Erythroblast (primary cell): ENCODE data around the gene IMP4.
A peak's percentile ranks its signal among the peaks of the same experiment; 100 is the strongest.

Experiments used
- DNase-seq, 2 experiments: peaks; one replicate each; lab custom pipeline; 2025; lab: John Stamatoyannopoulos, UW
- GATA1 ChIP-seq: IDR thresholded peaks from 2 replicates; pipeline ENCODE4 v1.6.1; 2011; ENCODE audit warnings: low read depth, mild to moderate bottlenecking, control low read depth, low read length, moderate library complexity
- POLR2A ChIP-seq: IDR thresholded peaks from 2 replicates; pipeline ENCODE4 v1.6.1; 2011; ENCODE audit warnings: mild to moderate bottlenecking, low read length

The IMP4 gene

DNA sequence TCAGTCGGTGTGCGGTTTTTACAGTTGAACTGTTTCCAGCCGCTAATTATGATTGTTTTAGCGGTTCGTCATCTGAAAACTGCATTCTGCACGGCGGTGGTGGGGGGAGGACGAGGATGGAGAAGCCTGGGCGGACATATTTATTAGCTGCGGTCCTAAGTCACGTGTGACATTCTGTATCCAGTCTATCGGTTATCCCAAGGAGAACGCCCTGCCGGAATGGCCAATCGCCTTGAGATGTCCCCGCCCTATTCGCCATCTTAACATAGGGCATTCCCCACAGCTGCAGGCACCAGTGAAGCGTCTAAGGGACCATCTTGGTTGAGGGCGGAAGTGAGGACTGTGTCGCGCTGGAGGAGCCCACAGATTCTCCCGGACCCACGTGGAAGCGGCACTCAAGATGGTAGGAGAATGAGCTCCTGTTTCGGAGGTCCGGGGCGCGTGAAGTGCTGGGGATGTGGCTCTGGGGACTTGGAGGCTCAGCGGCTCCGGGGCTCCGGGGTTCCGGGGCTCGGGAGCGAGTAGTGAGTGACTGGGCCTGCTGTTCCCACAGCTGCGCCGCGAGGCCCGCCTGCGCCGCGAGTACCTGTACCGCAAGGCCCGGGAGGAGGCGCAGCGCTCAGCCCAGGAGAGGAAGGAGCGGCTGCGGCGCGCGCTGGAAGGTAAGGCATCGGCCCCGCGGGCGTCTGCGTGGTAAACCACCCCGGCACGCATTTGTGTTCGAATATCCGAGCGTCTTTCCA lies at the start of gene IMP4:
IMP4 (plus strand) TSS at position 365 of the 743 bp plus-strand sequence; CDS start at position 401, 36 bp downstream.
- peak; percentile 78 for TF ChIP-seq POLR2A
- TF ChIP-seq GATA1: no peak
- DNase-seq: peak; percentile 98 to 99

GRCh38 chr2:130300258-130300969 lies 42.3 kb upstream of the IMP4 start:
- no peak for DNase-seq
- TF ChIP-seq GATA1 (no peak), POLR2A (no peak)

GRCh38 chr2:130300970-130301348 lies 41.7 kb upstream of the IMP4 start:
- TF ChIP-seq POLR2A: no peak
- TF ChIP-seq GATA1: no peak
- no peak for DNase-seq

DNA sequence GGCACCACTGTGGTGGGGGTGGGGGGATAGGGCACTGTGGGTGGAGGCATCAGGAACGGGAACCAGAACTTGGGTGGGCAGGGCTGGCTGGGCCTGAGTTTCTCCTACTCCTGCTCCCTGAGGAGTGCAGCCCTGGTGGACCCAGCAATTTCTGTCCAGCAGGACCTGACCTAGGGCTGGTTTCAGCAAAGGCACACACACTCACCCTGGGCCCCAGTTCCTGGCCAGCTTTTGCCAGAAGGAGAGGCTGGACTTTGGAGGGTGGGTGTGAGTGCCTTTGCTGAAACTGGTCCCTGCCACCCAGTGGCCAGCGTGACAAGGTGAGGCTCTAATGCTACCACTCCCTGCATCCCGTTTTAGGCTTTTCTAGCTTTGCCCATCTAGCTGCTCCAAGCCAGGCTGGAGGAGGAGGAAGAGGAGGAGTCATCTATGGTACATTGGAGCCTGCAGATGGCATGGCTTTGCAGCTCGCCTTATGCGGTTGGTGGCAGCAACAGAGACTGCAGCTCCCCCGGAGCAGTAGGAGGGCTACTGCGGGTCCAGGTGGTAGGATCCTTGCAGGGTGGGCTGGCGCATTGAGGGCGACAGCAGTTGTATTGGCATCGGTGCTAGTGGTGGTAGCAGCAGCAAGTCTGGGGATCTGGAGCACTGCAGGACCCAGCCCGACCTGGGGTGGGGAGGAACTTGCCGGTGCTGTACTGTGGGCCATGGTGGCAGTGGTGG lies 40.4 kb upstream of the IMP4 start:
- TF ChIP-seq POLR2A: no peak
- no peak for TF ChIP-seq GATA1
- DNase-seq: no peak

- no peak for TF ChIP-seq POLR2A
- TF ChIP-seq GATA1: no peak
- no peak for DNase-seq
Observed at GRCh38 chr2:130303169-130303568, 39.5 kb upstream of the IMP4 start.

DNA sequence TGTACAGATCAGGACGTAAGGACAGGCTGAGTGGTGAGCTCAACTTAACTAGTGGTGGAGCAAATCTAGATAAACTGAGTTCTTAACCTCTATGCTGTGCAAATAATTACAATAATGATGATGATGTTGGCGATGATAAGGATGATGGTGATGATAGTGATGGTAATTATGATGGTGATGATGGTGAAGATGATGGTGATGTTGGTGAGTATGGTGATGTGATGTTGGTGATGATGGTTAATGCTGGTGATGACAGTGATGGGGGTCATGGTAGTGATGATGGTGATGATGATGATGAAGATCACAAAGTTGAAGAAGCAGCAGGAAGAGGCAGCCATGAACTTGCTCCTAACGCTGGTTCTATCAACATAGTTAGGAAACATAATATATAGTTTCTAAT lies 38.0 kb upstream of the IMP4 start:
- no peak for TF ChIP-seq POLR2A
- TF ChIP-seq GATA1: no peak
- no peak for DNase-seq

GRCh38 chr2:130307850-130308249 lies 34.8 kb upstream of the IMP4 start:
- TF ChIP-seq POLR2A: no peak
- TF ChIP-seq GATA1: no peak
- DNase-seq: no peak

- no peak for DNase-seq
- no peak for TF ChIP-seq POLR2A
- no peak for TF ChIP-seq GATA1
Observed at GRCh38 chr2:130310881-130311280, 31.8 kb upstream of the IMP4 start.

- TF ChIP-seq GATA1: no peak
- TF ChIP-seq POLR2A: no peak
- no peak for DNase-seq
Observed at GRCh38 chr2:130313812-130314334, 28.8 kb upstream of the IMP4 start.

DNA sequence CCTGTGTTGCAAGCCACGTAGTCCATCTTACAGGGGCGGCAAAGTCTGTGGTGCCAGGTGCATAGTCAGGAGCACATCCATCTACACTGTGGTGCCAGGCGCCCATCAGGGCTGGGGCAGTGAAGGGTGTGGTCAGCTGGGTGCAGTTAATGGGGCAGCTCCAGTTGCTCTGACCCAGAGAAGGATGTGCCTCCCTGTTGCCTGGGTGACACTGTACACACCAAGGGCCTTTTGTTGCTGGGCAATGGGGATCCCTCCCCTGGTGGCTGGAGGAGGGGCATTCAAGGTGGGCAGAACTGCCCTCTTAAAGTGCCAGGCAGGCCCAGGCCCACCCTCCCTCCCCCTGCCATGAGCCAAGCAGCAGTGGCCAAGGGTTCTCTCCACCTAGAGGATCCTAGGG lies 28.3 kb upstream of the IMP4 start:
- no peak for TF ChIP-seq POLR2A
- TF ChIP-seq GATA1: no peak

GRCh38 chr2:130316596-130316995 lies 26.1 kb upstream of the IMP4 start:
- TF ChIP-seq POLR2A: no peak
- no peak for TF ChIP-seq GATA1
- DNase-seq: no peak

More for the DNA sequence above, 28.3 kb upstream of the IMP4 start:
- DNase-seq: no peak

GRCh38 chr2:130318906-130319305 lies 23.8 kb upstream of the IMP4 start:
- DNase-seq: no peak
- TF ChIP-seq GATA1: no peak
- no peak for TF ChIP-seq POLR2A

DNA sequence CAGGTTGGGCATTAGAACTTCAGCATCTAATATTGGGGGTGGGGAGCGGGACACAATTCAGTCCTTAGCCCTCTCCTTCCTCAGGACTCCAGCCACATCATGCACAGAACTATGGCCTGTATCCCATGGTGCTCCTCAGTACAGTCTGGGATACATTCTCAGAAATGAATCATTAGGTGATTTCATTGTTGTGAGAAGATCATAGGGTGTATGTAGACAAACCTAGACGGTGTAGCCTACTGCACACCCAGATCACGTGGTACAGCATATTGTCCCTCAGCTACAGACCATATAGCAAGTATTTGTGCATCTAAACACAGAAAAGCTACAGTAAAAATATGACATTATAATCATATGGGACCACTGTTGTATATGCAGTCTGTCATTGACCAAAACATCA lies 23.2 kb upstream of the IMP4 start:
- DNase-seq: no peak

DNA sequence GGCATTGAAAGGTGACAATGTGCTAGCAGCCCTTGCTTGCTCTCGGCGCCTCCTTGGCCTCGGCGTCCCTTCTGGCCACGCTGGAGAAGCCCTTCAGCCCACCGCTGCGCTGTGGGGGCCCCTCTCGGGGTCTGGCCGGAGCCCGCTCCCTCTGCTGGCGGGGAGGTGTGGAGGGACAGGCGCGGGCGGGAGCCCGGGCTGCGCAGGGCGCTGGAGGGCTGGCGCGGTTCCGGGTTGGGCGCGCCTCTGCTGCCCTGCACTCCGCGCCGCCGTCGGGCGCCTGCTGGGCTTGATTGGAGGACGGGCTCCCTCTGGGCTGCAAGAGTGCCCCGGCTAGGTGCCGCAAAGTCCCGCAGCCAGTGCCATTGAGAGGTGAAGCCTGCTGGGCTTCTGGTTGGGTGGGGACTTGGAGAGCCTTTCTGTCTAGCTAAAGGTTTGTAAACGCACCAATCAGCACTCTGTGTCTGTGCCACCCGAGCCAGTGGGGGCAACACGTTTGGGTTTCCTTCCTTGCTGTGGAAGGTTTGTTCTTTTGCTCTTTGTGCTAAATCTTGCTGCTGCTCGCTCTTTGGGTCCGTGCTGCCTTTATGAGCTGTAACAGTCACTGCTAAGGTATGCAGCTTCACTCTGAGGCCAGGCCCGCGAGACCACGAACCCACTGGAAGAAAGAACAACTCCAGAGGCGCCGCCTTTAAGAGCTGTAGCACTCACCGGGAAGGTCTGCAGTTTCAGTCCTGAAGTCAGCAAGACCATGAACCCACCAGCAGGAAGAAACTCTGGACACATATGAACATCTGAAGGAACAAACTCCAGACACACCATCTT lies 14.8 kb upstream of the IMP4 start:
- TF ChIP-seq GATA1 (no peak), POLR2A (no peak)
- DNase-seq: no peak

More for the DNA sequence above, 23.2 kb upstream of the IMP4 start:
- no peak for TF ChIP-seq GATA1
- no peak for TF ChIP-seq POLR2A
